ENCODE data around the gene ZNF646. TPM values are rescaled to one million over a fixed set of nuclear protein-coding genes. Genes with fewer than 3 reads are reported as not detected.

ZNF646 gene
- total and polyA plus RNA-seq, 4 donors = 5.9 to 14.4 (median 11.6) TPM

Other genes with a start within 250 kb of the ZNF646 start
- 10 to 100 TPM; 27.0 to 71.7 TPM for gene BCL7C, start 180.3 kb upstream of the ZNF646 start, total RNA-seq
- gene BCL7C, start 180.3 kb upstream of the ZNF646 start, polyA plus RNA-seq (ENCODE audit: insufficient read length in 2 of 2) = 10 to 100 TPM; 39.7 to 48.2 TPM
- gene CTF1, start 177.8 kb upstream of the ZNF646 start, total RNA-seq = 1 to 10 TPM in 1 of 2 donors, under 1 TPM in 1; 0.79 to 2.1 TPM
- gene CTF1, start 177.8 kb upstream of the ZNF646 start, polyA plus RNA-seq (ENCODE audit: insufficient read length in 2 of 2) = 1 to 10 TPM; 4.0 to 6.1 TPM
- 10 to 100 TPM; 15.8 to 23.9 TPM for gene FBXL19, start 150.8 kb upstream of the ZNF646 start, total RNA-seq
- 10 to 100 TPM; 86.4 to 90.1 TPM for gene FBXL19, start 150.8 kb upstream of the ZNF646 start, polyA plus RNA-seq (ENCODE audit: insufficient read length in 2 of 2)
- gene ORAI3, start 125.4 kb upstream of the ZNF646 start, total RNA-seq = 10 to 100 TPM; 10.4 to 28.0 TPM
- gene ORAI3, start 125.4 kb upstream of the ZNF646 start, polyA plus RNA-seq (ENCODE audit: insufficient read length in 2 of 2) = 10 to 100 TPM; 13.9 to 15.5 TPM
- 1 to 10 TPM; 2.3 to 5.0 TPM for gene SETD1A, start 116.7 kb upstream of the ZNF646 start, total RNA-seq
- 10 to 100 TPM; 16.7 to 17.4 TPM for gene SETD1A, start 116.7 kb upstream of the ZNF646 start, polyA plus RNA-seq (ENCODE audit: insufficient read length in 2 of 2)
- gene HSD3B7, start 89.2 kb upstream of the ZNF646 start, total RNA-seq = 10 to 100 TPM in 1 of 2 donors, 1 to 10 TPM in 1; 9.2 to 14.7 TPM
- gene HSD3B7, start 89.2 kb upstream of the ZNF646 start, polyA plus RNA-seq (ENCODE audit: insufficient read length in 2 of 2) = 1 to 10 TPM; 5.7 to 7.6 TPM
- gene STX1B, start 63.8 kb upstream of the ZNF646 start, total RNA-seq = 10 to 100 TPM; 16.0 to 46.5 TPM
- 100 to 1,000 TPM; 116 to 130 TPM for gene STX1B, start 63.8 kb upstream of the ZNF646 start, polyA plus RNA-seq (ENCODE audit: insufficient read length in 2 of 2)
- gene STX4, start 40.9 kb upstream of the ZNF646 start, total RNA-seq = 10 to 100 TPM; 28.6 to 45.2 TPM
- 10 to 100 TPM; 84.9 to 91.6 TPM for gene STX4, start 40.9 kb upstream of the ZNF646 start, polyA plus RNA-seq (ENCODE audit: insufficient read length in 2 of 2)
- gene ZNF668, start 182 bp upstream of the ZNF646 start, total RNA-seq = 1 to 10 TPM; 4.9 to 5.8 TPM
- 10 to 100 TPM; 12.6 TPM for gene ZNF668, start 182 bp upstream of the ZNF646 start, polyA plus RNA-seq (ENCODE audit: insufficient read length in 2 of 2)
- 1 to 10 TPM; 2.0 to 9.8 TPM for gene PRSS53, start 14.5 kb downstream of the ZNF646 start, total RNA-seq
- gene PRSS53, start 14.5 kb downstream of the ZNF646 start, polyA plus RNA-seq (ENCODE audit: insufficient read length in 2 of 2) = 1 to 10 TPM; 2.5 to 7.1 TPM
- 100 to 1,000 TPM in 1 of 2 donors, 10 to 100 TPM in 1; 60.0 to 111 TPM for gene VKORC1, start 20.4 kb downstream of the ZNF646 start, total RNA-seq
- gene VKORC1, start 20.4 kb downstream of the ZNF646 start, polyA plus RNA-seq (ENCODE audit: insufficient read length in 2 of 2) = 100 to 1,000 TPM in 1 of 2 donors, 10 to 100 TPM in 1; 66.5 to 107 TPM
- gene BCKDK, start 34.0 kb downstream of the ZNF646 start, total RNA-seq = 10 to 100 TPM; 13.5 to 25.0 TPM
- 10 to 100 TPM; 49.7 TPM for gene BCKDK, start 34.0 kb downstream of the ZNF646 start, polyA plus RNA-seq (ENCODE audit: insufficient read length in 2 of 2)
- 10 to 100 TPM; 38.1 to 81.9 TPM for gene KAT8, start 43.2 kb downstream of the ZNF646 start, total RNA-seq
- 10 to 100 TPM; 54.7 to 69.7 TPM for gene KAT8, start 43.2 kb downstream of the ZNF646 start, polyA plus RNA-seq (ENCODE audit: insufficient read length in 2 of 2)
- under 1 TPM; 0.10 to 0.94 TPM for gene PRSS8, start 61.3 kb downstream of the ZNF646 start, total RNA-seq
- 1 to 10 TPM in 1 of 2 donors, under 1 TPM in 1; 0.46 to 1.5 TPM for gene PRSS8, start 61.3 kb downstream of the ZNF646 start, polyA plus RNA-seq (ENCODE audit: insufficient read length in 2 of 2)
- 1 to 10 TPM; 1.4 to 2.8 TPM for gene PRSS36, start 75.6 kb downstream of the ZNF646 start, total RNA-seq
- 10 to 100 TPM; 10.5 TPM for gene PRSS36, start 75.6 kb downstream of the ZNF646 start, polyA plus RNA-seq (ENCODE audit: insufficient read length in 2 of 2)
- 10 to 100 TPM; 49.9 to 59.2 TPM for gene FUS, start 105.7 kb downstream of the ZNF646 start, total RNA-seq
- gene FUS, start 105.7 kb downstream of the ZNF646 start, polyA plus RNA-seq (ENCODE audit: insufficient read length in 2 of 2) = 100 to 1,000 TPM; 554 to 673 TPM
- gene PYCARD, start 128.3 kb downstream of the ZNF646 start, total RNA-seq = 10 to 100 TPM; 10.6 to 14.3 TPM
- 1 to 10 TPM; 6.8 to 7.6 TPM for gene PYCARD, start 128.3 kb downstream of the ZNF646 start, polyA plus RNA-seq (ENCODE audit: insufficient read length in 2 of 2)
- under 1 TPM; 0.22 to 0.50 TPM for gene TRIM72, start 139.7 kb downstream of the ZNF646 start, total RNA-seq
- gene TRIM72, start 139.7 kb downstream of the ZNF646 start, polyA plus RNA-seq (ENCODE audit: insufficient read length in 2 of 2) = 1 to 10 TPM in 1 of 2 donors, under 1 TPM in 1; 0.90 to 1.1 TPM
- 1 to 10 TPM in 1 of 2 donors, not detected in 1; 1.3 TPM for gene PYDC1, start 142.7 kb downstream of the ZNF646 start, total RNA-seq
- 1 to 10 TPM in 1 of 2 donors, under 1 TPM in 1; 0.86 to 2.0 TPM for gene PYDC1, start 142.7 kb downstream of the ZNF646 start, polyA plus RNA-seq (ENCODE audit: insufficient read length in 2 of 2)
- 10 to 100 TPM in 1 of 2 donors, 1 to 10 TPM in 1; 5.4 to 10.0 TPM for gene ITGAM, start 185.6 kb downstream of the ZNF646 start, total RNA-seq
- 1 to 10 TPM; 4.2 to 5.6 TPM for gene ITGAM, start 185.6 kb downstream of the ZNF646 start, polyA plus RNA-seq (ENCODE audit: insufficient read length in 2 of 2)

Data from spinal cord (tissue), 4 donors.